ENCODE results near the gene HOXD8. TPM values are rescaled to one million over a fixed set of nuclear protein-coding genes. Genes with fewer than 3 reads are reported as not detected.

HOXD8 gene
- total and polyA plus RNA-seq, 10 of the 15 experiments (the other 5 are each of a cell fraction or from before 2014, with no cell fraction given): not detected

DNA sequence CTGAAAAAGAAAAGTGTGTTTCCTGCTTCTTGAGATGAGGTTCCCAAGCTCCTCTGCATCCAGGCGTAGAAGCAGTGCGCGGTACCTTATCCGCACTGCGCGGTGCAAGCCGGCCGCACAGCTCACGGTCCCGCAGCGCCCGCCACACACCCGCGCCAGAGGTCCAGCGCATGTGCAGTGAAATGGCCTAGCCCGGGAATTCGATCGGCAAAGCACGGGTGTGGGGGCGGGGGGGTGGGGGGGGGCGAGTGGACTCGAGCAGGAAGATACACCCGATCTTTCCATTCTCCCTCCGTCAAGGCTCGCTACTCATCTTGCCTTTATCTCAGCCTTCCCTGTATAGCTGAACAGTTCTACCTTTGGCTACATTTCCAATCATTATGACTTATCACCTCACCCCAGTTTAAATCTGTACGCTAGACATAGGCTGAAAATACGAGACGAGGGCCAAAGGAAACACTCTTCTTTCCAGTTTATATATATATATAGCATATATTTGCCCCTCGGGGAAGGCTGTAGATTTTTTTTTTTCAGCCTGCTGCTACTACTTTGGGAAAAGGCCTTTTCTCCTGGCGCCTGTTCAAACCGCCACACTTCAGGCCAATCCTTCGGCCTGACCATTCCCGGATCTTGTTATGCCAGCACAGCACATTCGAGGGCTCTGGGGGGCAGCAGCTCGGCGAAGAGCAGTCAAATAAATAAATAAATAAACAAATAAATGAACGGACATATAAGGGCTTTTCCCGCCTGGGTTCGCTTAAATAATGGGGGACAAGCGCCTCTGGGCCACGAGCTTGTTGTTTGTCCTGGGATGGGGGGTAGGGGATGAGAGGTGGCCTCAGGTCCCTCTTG is 10.4 kb downstream of the HOXD8 start:
- Histone ChIP-seq H3K79me2 (ENCODE audit: control insufficient read depth, insufficient read depth, low read length) (no peaks in the 10 kb centered on the region), H3K9me3 (replicated peaks; ENCODE audit: control insufficient read depth, insufficient read depth, low read length) (no peaks in the 10 kb centered on the region; the same call in 2 of the 3 replicates), H3K36me3 (ENCODE audit: control insufficient read depth in 2 of 2, insufficient read depth in 2 of 2, low read length in 1 of 2) (no peaks in the 10 kb centered on the region), H3K27me3 (replicated peaks in 1 of 2; ENCODE audit: control insufficient read depth in 2 of 2, insufficient read depth in 2 of 2, low read length in 1 of 2) (peaks cover under 1 to 11% of the 10 kb centered on the region in 2 experiments), H3K9ac (ENCODE audit: control insufficient read depth, insufficient read depth, low read length) (no peak overlapping the region), H2AFZ (ENCODE audit: control insufficient read depth, low read depth, low read length) (peak overlapping the region; percentile 74), H3K4me3 (peak overlapping the region; percentile 37; the same call in 1 of the 2 replicates), H3K27ac (ENCODE audit: control insufficient read depth, insufficient read depth) (no peak overlapping the region), H3K4me2 (ENCODE audit: control insufficient read depth, insufficient read depth) (peak overlapping the region; percentile 73), H4K20me1 (ENCODE audit: control insufficient read depth, insufficient read depth) (no peaks in the 10 kb centered on the region), H3K4me1 (ENCODE audit: control insufficient read depth, insufficient read depth, low read length) (no peaks in the 10 kb centered on the region)
- 58% methylated on average over 35 of the region's 41 CpGs for WGBS (ENCODE audit: insufficient coverage, insufficient replicate concordance, low lambda C conversion rate, missing lambda C conversion rate)
- BruUV-seq (replicated peaks): no TSS peak
- intact Hi-C loops (cut with micrococcal nuclease; ENCODE audit: unreplicated experiment) (loop anchor here (1.0 to 5.0 kb wide), 6 partner anchors 242 to 1007 kb away; no protein-coding TSS in a partner anchor), in situ Hi-C loops (cut with MboI) (loop anchor here (5.0 to 25.0 kb wide), 3 partner anchors 317 to 1197 kb away; no protein-coding TSS in a partner anchor)
- SMC1A ChIA-PET (ENCODE audit: uncharacterized antibody, unreplicated experiment): interaction anchor here (0.6 to 5.3 kb wide), 21 partner anchors 9 to 1018 kb away, joined by 3 to 58 read pairs (median 3); no protein-coding TSS in a partner anchor
- POLR2A ChIA-PET: interaction anchor here (0.6 kb wide), 1 partner anchor 512 kb away, joined by 4 read pairs; no protein-coding TSS in a partner anchor
- TF ChIP-seq POLR2AphosphoS2 (IDR thresholded peaks at IDR 0.05; ENCODE audit: low read depth, low read length) (no peak), BRCA1 (IDR thresholded peaks at IDR 0.05; ENCODE audit: low read depth, low read length) (no peak)
- no peak for ATAC-seq
- RAD21 ChIA-PET (ENCODE audit: unreplicated experiment): interaction anchor here (0.6 to 5.9 kb wide), 27 partner anchors 11 to 1009 kb away, joined by 3 to 103 read pairs (median 5); no protein-coding TSS in a partner anchor
- no peak for DNase-seq (ENCODE audit: low read depth, low spot score)
- FAIRE-seq: no peak
- CTCF ChIA-PET: interaction anchor here (0.6 to 8.6 kb wide), 41 partner anchors 8 to 1415 kb away, joined by 3 to 157 read pairs (median 5); no protein-coding TSS in a partner anchor
